HepG2 (cell line): ENCODE measurements around the gene POLR3E. TPM values are rescaled to one million over a fixed set of nuclear protein-coding genes. Genes with fewer than 3 reads are reported as not detected.

Experiments used
- ARNT2 ChIP-seq: sonication (generic); formaldehyde crosslinking; IDR thresholded peaks from 2 replicates; pipeline ENCODE4 v1.8.0; 2022; ENCODE audit warnings: mild to moderate bottlenecking, low read depth, missing genetic modification reagents, moderate library complexity
- CBX2 ChIP-seq, 2 experiments: fragments of 200-600 bp in 1 of 2; sonication (generic); formaldehyde crosslinking in 1 of 2; IDR thresholded peaks; 2 replicates each; pipeline versions ENCODE4 v1.7.0 to v1.8.1; 2018 to 2022; ENCODE audit warnings: low read depth in 2 of 2, low read length in 1 of 2, mild to moderate bottlenecking in 1 of 2, missing genetic modification reagents in 1 of 2
- FOXK2 ChIP-seq: fragments of 450-650 bp; IDR thresholded peaks from 2 replicates; pipeline ENCODE4 v1.6.1; 2016
- GTF3A ChIP-seq: sonication (generic); formaldehyde crosslinking; conservative IDR thresholded peaks from 2 replicates; pipeline ENCODE4 v1.4.0; 2020; ENCODE audit warnings: mild to moderate bottlenecking, missing genetic modification reagents
- KLF16 ChIP-seq, 2 experiments: sonication (generic) in 1 of 2; formaldehyde crosslinking in 1 of 2; IDR thresholded peaks; 2 replicates each; pipeline versions ENCODE4 v1.6.1 to v1.8.0; 2016 to 2023; ENCODE audit warnings: missing genetic modification reagents in 2 of 2, missing compliant biosample characterization in 1 of 2
- MXI1 ChIP-seq: IDR thresholded peaks from 3 replicates; pipeline ENCODE4 v1.6.1; 2012; ENCODE audit warnings: low read depth, low read length, inconsistent platforms, borderline replicate concordance
- MZF1 ChIP-seq: sonication (generic); formaldehyde crosslinking; IDR thresholded peaks from 2 replicates; pipeline ENCODE4 v1.8.1; 2023; ENCODE audit warnings: mild to moderate bottlenecking, missing genetic modification reagents, borderline replicate concordance
- PCBP1 ChIP-seq: fragments of 200-400 bp; formaldehyde crosslinking; IDR thresholded peaks from 2 replicates; pipeline ENCODE4 v1.6.1; 2017; ENCODE audit warnings: mild to moderate bottlenecking, low read depth, low read length, borderline replicate concordance
- SNAPC2 ChIP-seq: sonication (generic); formaldehyde crosslinking; IDR thresholded peaks from 2 replicates; pipeline ENCODE4 v1.8.1; 2022; ENCODE audit warnings: mild to moderate bottlenecking, missing genetic modification reagents
- YEATS4 ChIP-seq: sonication (generic); formaldehyde crosslinking; IDR thresholded peaks from 2 replicates; pipeline ENCODE4 v1.4.0; 2020; ENCODE audit warnings: missing genetic modification reagents, borderline replicate concordance
- YY1 ChIP-seq: IDR thresholded peaks from 2 replicates; pipeline ENCODE4 v1.6.1; 2011; ENCODE audit warnings: low read length, low read depth, moderate library complexity, mild to moderate bottlenecking; ENCODE audit not compliant: insufficient read depth, insufficient replicate concordance
- ZFP1 ChIP-seq: IDR thresholded peaks from 2 replicates; pipeline ENCODE4 v1.6.1; 2016
- ZNF44 ChIP-seq: sonication (generic); formaldehyde crosslinking; IDR thresholded peaks from 2 replicates; pipeline ENCODE4 v1.5.1; 2020; ENCODE audit warnings: mild to moderate bottlenecking, missing genetic modification reagents
- ZNF451 ChIP-seq: sonication (generic); formaldehyde crosslinking; IDR thresholded peaks from 2 replicates; pipeline ENCODE4 v1.5.0; 2020; ENCODE audit warnings: mild to moderate bottlenecking, missing genetic modification reagents
- ZNF747 ChIP-seq: sonication (generic); formaldehyde crosslinking; IDR thresholded peaks from 2 replicates; pipeline ENCODE4 v1.8.1; 2023; ENCODE audit warnings: missing genetic modification reagents, mild to moderate bottlenecking, borderline replicate concordance
- polyA plus RNA-seq, 8 experiments: library from polyadenylated mRNA; depleted of rRNA in 3 of 8; stranded (reverse) in 7 of 8; unstranded in 1 of 8; fragments of >200 nt; fragmentation: Illumina TruSeq in 4 of 8; extraction: Trizol in 4 of 8; gene quantifications; 2 replicates each; pipeline versions ENCODE4 v1.2.1 to v1.2.3, GENCODE V29; 2011 to 2016; ENCODE audit warnings: low read depth in 4 of 8, missing spikeins in 1 of 8, mixed read lengths in 1 of 8; ENCODE audit not compliant: insufficient read depth in 1 of 8
- total RNA-seq, 5 experiments: library from RNA; depleted of rRNA; stranded (reverse); fragments of >200 nt; fragmentation: Illumina TruSeq; extraction: Trizol; gene quantifications; 2 replicates each; pipeline ENCODE4 v1.2.3, GENCODE V29; 2016; ENCODE audit warnings: low read depth in 1 of 5
- TF ChIP-seq, protein P1 (sequence below): sonication (generic); formaldehyde crosslinking; IDR thresholded peaks from 2 replicates; pipeline ENCODE4 v1.8.0; 2022; ENCODE audit warnings: missing genetic modification reagents, low read depth, mild to moderate bottlenecking, borderline replicate concordance
- TF ChIP-seq, protein P2 (sequence below): IDR thresholded peaks from 2 replicates; pipeline ENCODE4 v1.6.1; 2016; ENCODE audit warnings: low read depth, missing genetic modification reagents, missing compliant biosample characterization
- TF ChIP-seq, protein P3 (sequence below): sonication (generic); formaldehyde crosslinking; IDR thresholded peaks from 2 replicates; pipeline ENCODE4 v1.4.0; 2020; ENCODE audit warnings: missing genetic modification reagents
- TF ChIP-seq, protein P4 (sequence below): sonication (generic); formaldehyde crosslinking; IDR thresholded peaks from 2 replicates; pipeline ENCODE4 v1.4.0; 2020; ENCODE audit warnings: mild to moderate bottlenecking, missing genetic modification reagents

Gene POLR3E
- total and polyA plus RNA-seq, 2 of the 13 experiments (the other 11 are each of a cell fraction or from before 2014, with no cell fraction given): 135 to 262 TPM

DNA sequence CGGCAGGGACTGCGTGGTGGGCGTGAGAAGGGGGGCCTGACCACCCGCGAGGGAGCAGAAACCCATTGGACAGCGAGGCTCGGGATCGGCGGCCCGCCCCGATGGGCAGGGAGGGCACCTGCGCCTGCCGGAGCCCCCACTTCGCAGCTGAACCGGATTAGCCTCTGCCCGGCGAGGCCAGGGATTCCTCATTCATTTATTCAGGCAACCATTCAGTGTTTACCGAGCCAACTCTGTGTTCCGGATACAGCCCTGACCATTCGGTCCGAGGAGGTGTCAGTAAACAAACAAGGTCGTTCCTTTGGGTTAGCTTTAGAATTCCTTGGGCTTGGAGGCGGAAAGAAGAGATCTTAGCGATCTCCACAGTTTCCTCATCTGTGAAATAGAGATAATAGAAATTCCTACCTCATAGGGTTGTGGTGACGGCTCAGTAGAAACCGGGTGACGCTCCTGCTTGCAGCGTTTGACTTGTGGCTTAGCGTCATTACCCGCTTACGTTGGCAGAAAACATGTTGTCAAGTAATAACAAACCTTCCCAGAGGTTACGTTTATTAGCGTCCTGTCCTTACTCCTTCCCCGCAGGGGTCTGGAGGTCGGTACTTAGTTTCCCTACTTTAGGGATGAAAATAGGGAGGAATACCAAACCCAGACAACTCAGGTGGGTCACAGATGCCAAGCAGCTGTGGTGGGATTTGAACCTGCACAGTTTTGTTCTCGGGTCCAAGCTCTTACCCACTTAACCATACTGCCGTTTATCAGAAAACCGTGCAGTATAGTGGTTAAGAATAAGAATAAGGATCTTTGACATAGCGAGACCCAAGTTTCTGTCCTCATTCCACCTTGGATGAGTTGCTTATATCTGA is 893 bp downstream of the POLR3E start (continued):
- peak; percentile 85; the same call in 2 of the 3 replicates for TF ChIP-seq MXI1
- no peak for TF ChIP-seq ARNT2
- TF ChIP-seq, protein P1, sequence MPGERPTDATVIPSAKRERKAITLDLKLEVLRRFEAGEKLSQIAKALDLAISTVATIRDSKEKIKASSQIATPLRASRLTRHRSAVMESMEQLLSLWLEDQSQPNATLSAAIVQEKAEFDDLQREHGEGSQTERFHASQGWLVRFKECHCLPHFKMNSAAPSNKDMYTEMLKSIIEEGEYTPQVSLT (CRISPR knock-in tag): 0 out of 2 replicates have a peak, but pooled peaks have one; percentile 24
- TF ChIP-seq, protein P2, sequence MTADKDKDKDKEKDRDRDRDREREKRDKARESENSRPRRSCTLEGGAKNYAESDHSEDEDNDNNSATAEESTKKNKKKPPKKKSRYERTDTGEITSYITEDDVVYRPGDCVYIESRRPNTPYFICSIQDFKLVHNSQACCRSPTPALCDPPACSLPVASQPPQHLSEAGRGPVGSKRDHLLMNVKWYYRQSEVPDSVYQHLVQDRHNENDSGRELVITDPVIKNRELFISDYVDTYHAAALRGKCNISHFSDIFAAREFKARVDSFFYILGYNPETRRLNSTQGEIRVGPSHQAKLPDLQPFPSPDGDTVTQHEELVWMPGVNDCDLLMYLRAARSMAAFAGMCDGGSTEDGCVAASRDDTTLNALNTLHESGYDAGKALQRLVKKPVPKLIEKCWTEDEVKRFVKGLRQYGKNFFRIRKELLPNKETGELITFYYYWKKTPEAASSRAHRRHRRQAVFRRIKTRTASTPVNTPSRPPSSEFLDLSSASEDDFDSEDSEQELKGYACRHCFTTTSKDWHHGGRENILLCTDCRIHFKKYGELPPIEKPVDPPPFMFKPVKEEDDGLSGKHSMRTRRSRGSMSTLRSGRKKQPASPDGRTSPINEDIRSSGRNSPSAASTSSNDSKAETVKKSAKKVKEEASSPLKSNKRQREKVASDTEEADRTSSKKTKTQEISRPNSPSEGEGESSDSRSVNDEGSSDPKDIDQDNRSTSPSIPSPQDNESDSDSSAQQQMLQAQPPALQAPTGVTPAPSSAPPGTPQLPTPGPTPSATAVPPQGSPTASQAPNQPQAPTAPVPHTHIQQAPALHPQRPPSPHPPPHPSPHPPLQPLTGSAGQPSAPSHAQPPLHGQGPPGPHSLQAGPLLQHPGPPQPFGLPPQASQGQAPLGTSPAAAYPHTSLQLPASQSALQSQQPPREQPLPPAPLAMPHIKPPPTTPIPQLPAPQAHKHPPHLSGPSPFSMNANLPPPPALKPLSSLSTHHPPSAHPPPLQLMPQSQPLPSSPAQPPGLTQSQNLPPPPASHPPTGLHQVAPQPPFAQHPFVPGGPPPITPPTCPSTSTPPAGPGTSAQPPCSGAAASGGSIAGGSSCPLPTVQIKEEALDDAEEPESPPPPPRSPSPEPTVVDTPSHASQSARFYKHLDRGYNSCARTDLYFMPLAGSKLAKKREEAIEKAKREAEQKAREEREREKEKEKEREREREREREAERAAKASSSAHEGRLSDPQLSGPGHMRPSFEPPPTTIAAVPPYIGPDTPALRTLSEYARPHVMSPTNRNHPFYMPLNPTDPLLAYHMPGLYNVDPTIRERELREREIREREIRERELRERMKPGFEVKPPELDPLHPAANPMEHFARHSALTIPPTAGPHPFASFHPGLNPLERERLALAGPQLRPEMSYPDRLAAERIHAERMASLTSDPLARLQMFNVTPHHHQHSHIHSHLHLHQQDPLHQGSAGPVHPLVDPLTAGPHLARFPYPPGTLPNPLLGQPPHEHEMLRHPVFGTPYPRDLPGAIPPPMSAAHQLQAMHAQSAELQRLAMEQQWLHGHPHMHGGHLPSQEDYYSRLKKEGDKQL: peak; percentile 35; the same call in 1 of the 2 replicates
- TF ChIP-seq YEATS4 (CRISPR knock-in tag): no peak
- 0 out of 2 replicates have a peak, but pooled peaks have one; percentile 15 for TF ChIP-seq ZNF747 (CRISPR knock-in tag)
- no peak for TF ChIP-seq PCBP1
- TF ChIP-seq GTF3A (CRISPR knock-in tag): peak; percentile 11; the same call in 1 of the 2 replicates
- TF ChIP-seq ZNF44 (CRISPR knock-in tag): 0 out of 2 replicates have a peak, but pooled peaks have one; percentile 24
- peak; percentile 2 to 58; a peak in 1 of 4 replicates for TF ChIP-seq KLF16 (CRISPR knock-in tag; IDR thresholded peaks at IDR 0.05)
- TF ChIP-seq, protein P3, sequence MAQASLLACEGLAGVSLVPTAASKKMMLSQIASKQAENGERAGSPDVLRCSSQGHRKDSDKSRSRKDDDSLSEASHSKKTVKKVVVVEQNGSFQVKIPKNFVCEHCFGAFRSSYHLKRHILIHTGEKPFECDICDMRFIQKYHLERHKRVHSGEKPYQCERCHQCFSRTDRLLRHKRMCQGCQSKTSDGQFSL: no peak
- TF ChIP-seq YY1: peak; percentile 8
- peak; percentile 90; the same call in 1 of the 2 replicates for TF ChIP-seq MZF1 (CRISPR knock-in tag)
- TF ChIP-seq, protein P4, sequence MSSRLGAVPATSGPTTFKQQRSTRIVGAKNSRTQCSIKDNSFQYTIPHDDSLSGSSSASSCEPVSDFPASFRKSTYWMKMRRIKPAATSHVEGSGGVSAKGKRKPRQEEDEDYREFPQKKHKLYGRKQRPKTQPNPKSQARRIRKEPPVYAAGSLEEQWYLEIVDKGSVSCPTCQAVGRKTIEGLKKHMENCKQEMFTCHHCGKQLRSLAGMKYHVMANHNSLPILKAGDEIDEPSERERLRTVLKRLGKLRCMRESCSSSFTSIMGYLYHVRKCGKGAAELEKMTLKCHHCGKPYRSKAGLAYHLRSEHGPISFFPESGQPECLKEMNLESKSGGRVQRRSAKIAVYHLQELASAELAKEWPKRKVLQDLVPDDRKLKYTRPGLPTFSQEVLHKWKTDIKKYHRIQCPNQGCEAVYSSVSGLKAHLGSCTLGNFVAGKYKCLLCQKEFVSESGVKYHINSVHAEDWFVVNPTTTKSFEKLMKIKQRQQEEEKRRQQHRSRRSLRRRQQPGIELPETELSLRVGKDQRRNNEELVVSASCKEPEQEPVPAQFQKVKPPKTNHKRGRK (CRISPR knock-in tag): no peak
- peak; percentile 68 for TF ChIP-seq FOXK2
- TF ChIP-seq CBX2 (IDR thresholded peaks at IDR 0.05; ENCODE audit: low read depth, low read length): no peak
- TF ChIP-seq CBX2 (CRISPR knock-in tag; IDR thresholded peaks at IDR 0.05; ENCODE audit: low read depth): peak; percentile 84; the same call in 1 of the 2 replicates
- TF ChIP-seq ZNF451 (CRISPR knock-in tag): no peak
- no peak; the same call in 1 of the 2 replicates for TF ChIP-seq SNAPC2
- no peak; the same call in 1 of the 2 replicates for TF ChIP-seq ZFP1 (CRISPR knock-in tag)
- TF ChIP-seq, all 625 proteins: peak for 230
